MM.1S (cell line): Measurements from ENCODE around the gene CPA3.

Experiments used
- CTCF ChIP-seq: fragments of 300-600 bp; sonication (generic); IDR thresholded peaks from 2 replicates; pipeline ENCODE4 v1.5.1; 2016; ENCODE audit warnings: antibody characterized with exemption, low read length, mixed read lengths
- EZH2 ChIP-seq: fragments of 300-600 bp; sonication (generic); optimal IDR thresholded peaks from 2 replicates; pipeline ENCODE3; 2017; ENCODE audit warnings: low read depth, mild to moderate bottlenecking, antibody characterized with exemption, low read length, mixed read lengths

DNA sequence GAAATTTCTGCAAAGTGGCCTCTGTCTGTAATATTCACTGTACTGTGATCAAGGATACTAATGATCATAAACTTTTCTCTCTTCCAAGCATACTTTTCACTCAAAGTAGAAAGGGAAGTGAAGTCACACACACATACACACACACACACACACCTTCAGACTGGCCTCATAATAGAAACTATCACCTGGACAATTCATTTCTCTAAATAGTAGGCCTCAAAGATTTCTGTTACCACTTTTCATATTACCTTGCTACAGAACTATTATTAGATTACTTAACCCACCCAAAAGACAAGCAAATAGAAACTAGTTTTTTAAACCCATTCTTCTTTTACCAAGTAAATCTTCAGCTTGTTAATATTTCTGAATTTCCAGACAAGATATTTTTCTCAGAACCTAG lies 25.3 kb upstream of the CPA3 start:
- TF ChIP-seq CTCF (no peak), EZH2 (no peak)
